ENCODE data around the gene CCRL2. TPM values are rescaled to one million over a fixed set of nuclear protein-coding genes. Genes with fewer than 3 reads are reported as not detected.

CCRL2 gene
- total and polyA plus RNA-seq, 9 of the 15 experiments (the other 6 are each of a cell fraction or from before 2014, with no cell fraction given) = 3.4 to 5.7 (median 4.0) TPM

- peak; percentile 27; the same call in 1 of the 2 replicates for TF ChIP-seq PBX2 (CRISPR knock-in tag; IDR thresholded peaks at IDR 0.05; ENCODE audit: low read depth)
- peak; percentile 75 for TF ChIP-seq PBX2 (tag; conservative IDR thresholded peaks at IDR 0.05; ENCODE audit: low read depth)
- TF ChIP-seq PHF21A (IDR thresholded peaks at IDR 0.05; ENCODE audit: borderline replicate concordance, low read depth) = no peak; the same call in 1 of the 2 replicates
- no peak for TF ChIP-seq NCOA4 (IDR thresholded peaks at IDR 0.05; ENCODE audit: partially characterized antibody)
- no peak for TF ChIP-seq TRIM25 (IDR thresholded peaks at IDR 0.05; ENCODE audit: borderline replicate concordance)
- TF ChIP-seq SPI1 (IDR thresholded peaks at IDR 0.05; ENCODE audit: borderline replicate concordance, low read depth, low read length) = peak; percentile 93
- TF ChIP-seq PCBP2 (IDR thresholded peaks at IDR 0.05; ENCODE audit: low read depth, low read length, poor library complexity, severe bottlenecking) = no peak
- TF ChIP-seq ZHX1 (conservative IDR thresholded peaks at IDR 0.05; ENCODE audit: low read length) = no peak
- no peak for TF ChIP-seq PHB (CRISPR knock-in tag; IDR thresholded peaks at IDR 0.05)
- TF ChIP-seq BRF2 (IDR thresholded peaks at IDR 0.05; ENCODE audit: borderline replicate concordance, insufficient read depth, insufficient read length) = no peak
- no peak for TF ChIP-seq ATF1 (CRISPR knock-in tag; IDR thresholded peaks at IDR 0.05)
- TF ChIP-seq ATF1 (tag; IDR thresholded peaks at IDR 0.05) = peak; percentile 94
- TF ChIP-seq COPS2 (conservative IDR thresholded peaks at IDR 0.05) = no peak
- TF ChIP-seq ZFP1 (CRISPR knock-in tag; IDR thresholded peaks at IDR 0.05) = 0 out of 2 replicates have a peak, but pooled peaks have one; percentile 44
- peak; percentile 20 for TF ChIP-seq HMGN3 (IDR thresholded peaks at IDR 0.05; ENCODE audit: borderline replicate concordance, extremely low read depth, insufficient read length, low read depth, low read length)
- no peak for TF ChIP-seq ARID2 (IDR thresholded peaks at IDR 0.05)
These were observed at the start of gene CCRL2, which contains the start of gene CCR5AS (continued) for GRCh38 chr3:46406788-46407611.
